T-helper 2 cell treated with Interferon-gamma antibody and Interleukin-4, amounts not matched to agents 100 ng/mL and 5 ng/mL, for 36 hours (primary cell): ENCODE data around the gene ZFAND3. TPM values are rescaled to one million over a fixed set of nuclear protein-coding genes. Genes with fewer than 3 reads are reported as not detected.
"Not testable (repeated sequence)": the region's sequence is repeated elsewhere in the genome, so short reads cannot be mapped to it uniquely, and the experiment has no call there.

ENCODE experiments used
- intact Hi-C: fragments of 100-400 bp; cut with micrococcal nuclease; formaldehyde crosslinking; loops from one replicate; pipeline ENCODE4 v1.15.1; 2023
- total RNA-seq: library from RNA; stranded (reverse); gene quantifications from 2 replicates; pipeline ENCODE4 v1.2.3, GENCODE V29; 2022

ZFAND3 gene
- total RNA-seq, 1 donor from 2014 or later, result 38.3 TPM

- intact Hi-C loops, result not testable (repeated sequence)
Measured at GRCh38 chr6:37993194-37993593, 173.7 kb downstream of the ZFAND3 start.

DNA sequence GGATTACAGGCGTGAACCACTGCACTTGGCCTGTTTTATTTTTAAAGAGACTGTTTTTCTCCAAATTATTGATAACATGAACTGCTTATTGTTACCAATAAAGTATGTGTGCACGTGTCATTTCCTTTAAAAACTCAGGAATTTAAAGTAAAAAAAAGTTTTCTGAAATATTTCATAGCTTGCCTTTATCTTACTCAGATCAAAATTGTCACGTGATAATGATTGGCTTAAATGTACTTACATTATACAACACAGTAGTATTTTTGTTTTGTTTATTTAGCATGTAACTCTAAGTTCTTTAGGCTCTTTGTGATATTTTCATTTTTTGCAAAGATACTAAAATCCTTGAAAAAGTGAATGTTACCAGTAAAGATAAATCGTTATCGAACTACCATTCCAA is 174.1 kb downstream of the ZFAND3 start:
- intact Hi-C loops, result no loop called here

- intact Hi-C loops, result no loop called here
Measured at GRCh38 chr6:37994223-37994622, 174.7 kb downstream of the ZFAND3 start.

GRCh38 chr6:37998366-37998765 is 178.8 kb downstream of the ZFAND3 start:
- intact Hi-C loops, result no loop called here

GRCh38 chr6:38001386-38001785 is 181.9 kb downstream of the ZFAND3 start:
- intact Hi-C loops, result no loop called here

DNA sequence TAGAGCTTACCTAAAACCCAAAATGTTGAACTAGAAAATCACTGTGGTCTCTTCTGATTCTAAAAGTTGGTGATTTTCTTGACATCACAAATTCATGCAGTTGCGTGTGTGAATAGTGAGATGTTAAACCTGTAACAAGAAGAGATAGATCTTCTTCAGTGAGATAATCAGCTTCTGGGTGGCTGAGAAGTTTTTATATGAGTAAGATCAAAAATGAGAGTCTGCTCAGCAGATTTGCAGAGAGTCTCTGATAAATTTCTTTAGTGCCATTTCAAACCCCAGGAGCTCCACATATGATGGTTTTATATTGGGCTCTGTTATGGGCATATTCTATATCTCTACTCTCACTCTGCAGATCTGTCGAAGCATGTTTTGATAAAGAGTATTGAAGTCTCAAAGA is 185.4 kb downstream of the ZFAND3 start:
- intact Hi-C loops, result no loop called here

DNA sequence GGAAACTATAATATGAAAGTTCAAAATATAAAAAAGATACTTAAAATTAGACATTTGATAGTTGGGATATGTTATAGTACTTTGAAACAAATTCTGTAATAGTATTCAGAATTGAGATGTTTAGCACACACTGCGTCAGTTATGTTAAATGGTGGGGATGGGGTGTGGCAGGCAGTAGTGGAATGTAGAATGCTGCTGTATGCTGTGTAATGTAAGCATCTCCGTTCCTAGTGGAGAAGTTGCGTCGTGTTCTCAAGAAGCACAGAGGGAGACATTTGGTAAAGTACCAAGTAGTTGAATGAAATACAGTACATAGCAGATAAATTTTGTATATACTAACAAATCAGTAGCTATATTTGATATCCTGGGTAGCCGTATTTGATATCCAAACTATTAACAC is 192.4 kb downstream of the ZFAND3 start:
- intact Hi-C loops, result loop anchor here (2.0 to 5.0 kb wide), 2 partner anchors 220 to 313 kb away; no protein-coding TSS in a partner anchor

GRCh38 chr6:38012573-38012972 is 193.0 kb downstream of the ZFAND3 start:
- intact Hi-C loops, result loop anchor here (2.0 to 5.0 kb wide), 2 partner anchors 220 to 314 kb away; no protein-coding TSS in a partner anchor

DNA sequence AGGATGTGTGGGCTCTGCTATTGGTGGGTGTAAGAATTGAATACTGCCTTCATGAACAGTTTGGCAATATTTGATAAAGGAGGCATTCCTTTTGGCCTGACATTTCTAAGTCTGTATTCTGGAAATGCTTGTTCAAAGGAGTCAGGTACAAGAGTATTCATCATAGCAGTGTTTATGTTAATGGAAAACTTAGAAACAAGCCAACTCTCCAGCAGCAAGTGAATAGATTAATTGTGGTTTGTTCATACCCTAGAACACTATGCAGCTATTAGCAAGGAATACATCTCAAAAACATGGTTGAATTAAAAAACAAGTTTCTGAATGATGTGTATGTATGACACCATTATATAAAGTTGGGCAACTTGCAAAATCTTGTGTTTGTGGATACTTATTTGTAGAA is 195.8 kb downstream of the ZFAND3 start:
- intact Hi-C loops, result no loop called here

- intact Hi-C loops, result no loop called here
Measured at GRCh38 chr6:38016824-38017223, 197.3 kb downstream of the ZFAND3 start.

- intact Hi-C loops, result no loop called here
Measured at GRCh38 chr6:38018755-38019165, 199.2 kb downstream of the ZFAND3 start.

- intact Hi-C loops, result no loop called here
Measured at GRCh38 chr6:38020593-38020992, 201.1 kb downstream of the ZFAND3 start.

- intact Hi-C loops, result no loop called here
Measured at GRCh38 chr6:38021029-38021428, 201.5 kb downstream of the ZFAND3 start.

DNA sequence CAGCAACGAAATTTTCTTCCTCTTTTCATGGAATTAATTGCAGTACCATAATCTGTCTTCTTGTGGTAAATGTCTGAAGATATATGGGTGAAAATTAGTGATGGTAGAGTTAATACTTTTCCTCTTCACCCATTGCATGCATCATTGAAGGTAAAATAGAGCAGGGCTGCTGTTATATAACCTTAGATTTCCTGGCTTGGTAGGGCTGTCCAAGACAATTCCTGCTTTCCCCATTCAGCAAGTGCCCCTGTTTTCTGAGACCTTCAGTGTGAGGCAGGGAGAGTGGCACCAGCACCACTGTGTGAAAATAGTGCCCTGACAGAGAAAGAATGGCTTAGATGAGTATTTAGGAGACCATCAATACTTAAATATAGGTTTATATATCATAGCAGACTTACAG is 202.0 kb downstream of the ZFAND3 start:
- intact Hi-C loops, result no loop called here

GRCh38 chr6:38022688-38023087 is 203.2 kb downstream of the ZFAND3 start:
- intact Hi-C loops, result no loop called here

GRCh38 chr6:38024908-38025307 is 205.4 kb downstream of the ZFAND3 start:
- intact Hi-C loops, result no loop called here

DNA sequence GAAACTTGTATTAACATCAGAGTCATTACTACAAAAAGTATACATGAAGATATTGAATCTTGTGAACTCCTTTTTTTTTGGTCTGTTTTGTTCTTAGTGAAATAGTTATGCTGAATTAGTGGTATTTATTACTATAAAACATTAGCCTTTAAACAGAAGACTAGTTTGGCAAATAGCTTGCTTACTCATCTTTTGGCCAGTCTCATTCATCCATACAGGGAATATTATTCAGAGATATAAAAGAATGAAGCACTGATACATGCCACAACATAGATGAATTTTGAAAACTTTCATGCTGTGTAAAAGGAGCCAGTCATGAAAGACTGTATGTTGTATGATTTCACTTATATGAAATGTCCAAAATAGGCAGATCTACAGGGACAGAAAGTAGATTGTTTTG is 205.9 kb downstream of the ZFAND3 start:
- intact Hi-C loops, result no loop called here

- intact Hi-C loops, result no loop called here
Measured at GRCh38 chr6:38027685-38028373, 208.3 kb downstream of the ZFAND3 start.

DNA sequence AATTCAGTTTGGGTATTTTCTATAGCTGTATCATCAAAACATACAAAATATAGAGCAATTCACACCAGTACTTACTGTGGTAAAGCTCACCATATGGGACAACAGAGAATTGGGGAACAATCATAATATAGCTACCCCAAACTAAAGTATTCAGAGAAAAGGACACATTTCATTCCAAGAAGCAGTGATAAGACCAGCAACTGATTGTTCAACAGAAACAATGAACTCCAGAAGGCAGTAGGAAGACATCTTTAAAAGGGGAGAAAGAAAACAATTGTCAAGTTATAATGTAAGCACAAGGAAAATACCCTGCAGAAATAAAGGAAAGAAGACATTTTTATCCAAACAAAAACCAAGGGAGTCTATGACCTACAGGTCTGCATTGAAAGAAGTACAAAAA is 210.9 kb downstream of the ZFAND3 start:
- intact Hi-C loops, result loop anchor here (5.0 kb wide), 2 partner anchors 462 to 542 kb away; no protein-coding TSS in a partner anchor

DNA sequence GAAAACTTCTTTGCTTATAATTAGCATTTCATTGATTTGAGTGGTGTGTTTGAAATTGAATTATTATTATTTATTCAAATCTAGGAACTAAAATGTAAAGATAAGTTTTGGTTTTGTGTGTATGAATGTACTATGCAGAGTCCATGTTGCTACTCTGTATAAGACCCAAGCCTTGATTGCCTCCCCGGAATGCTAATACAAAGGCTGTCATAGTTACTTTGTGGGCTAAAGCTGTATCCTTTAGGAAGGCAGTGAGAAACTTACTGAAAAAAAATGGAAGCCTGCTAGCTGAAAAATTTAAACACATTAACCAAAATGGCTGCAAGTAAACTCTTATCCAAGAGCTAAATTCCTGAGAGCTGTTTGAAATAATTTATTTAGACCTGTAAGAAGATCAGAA is 213.3 kb downstream of the ZFAND3 start:
- intact Hi-C loops, result loop anchor here (5.0 kb wide), 2 partner anchors 460 to 540 kb away; no protein-coding TSS in a partner anchor

DNA sequence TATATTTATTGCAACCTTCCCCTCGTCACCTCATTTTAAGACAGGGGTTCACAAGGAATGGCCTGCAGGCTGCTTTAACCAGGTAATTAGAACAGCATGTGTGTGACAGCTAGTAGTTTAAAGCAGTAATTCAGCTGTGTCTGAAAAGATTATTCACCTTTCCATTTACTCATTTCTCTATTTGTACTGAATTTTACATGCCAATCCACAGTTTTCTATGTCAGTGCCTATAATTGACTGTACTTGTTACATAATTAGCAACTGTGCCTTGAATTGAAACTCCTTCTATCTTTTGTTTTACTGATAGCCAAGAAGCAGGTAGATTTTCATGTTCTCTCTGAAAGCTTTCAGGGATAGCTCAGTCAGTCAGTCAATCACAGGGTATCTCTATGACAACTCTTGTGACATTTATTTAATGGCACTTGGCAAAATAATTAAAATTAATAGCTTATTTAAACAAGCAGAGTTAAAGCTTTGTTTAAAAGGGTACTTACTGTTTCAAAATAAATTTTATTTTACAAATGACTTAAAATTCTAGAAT is 214.0 kb downstream of the ZFAND3 start:
- intact Hi-C loops, result loop anchor here (5.0 kb wide), 2 partner anchors 459 to 539 kb away; no protein-coding TSS in a partner anchor

DNA sequence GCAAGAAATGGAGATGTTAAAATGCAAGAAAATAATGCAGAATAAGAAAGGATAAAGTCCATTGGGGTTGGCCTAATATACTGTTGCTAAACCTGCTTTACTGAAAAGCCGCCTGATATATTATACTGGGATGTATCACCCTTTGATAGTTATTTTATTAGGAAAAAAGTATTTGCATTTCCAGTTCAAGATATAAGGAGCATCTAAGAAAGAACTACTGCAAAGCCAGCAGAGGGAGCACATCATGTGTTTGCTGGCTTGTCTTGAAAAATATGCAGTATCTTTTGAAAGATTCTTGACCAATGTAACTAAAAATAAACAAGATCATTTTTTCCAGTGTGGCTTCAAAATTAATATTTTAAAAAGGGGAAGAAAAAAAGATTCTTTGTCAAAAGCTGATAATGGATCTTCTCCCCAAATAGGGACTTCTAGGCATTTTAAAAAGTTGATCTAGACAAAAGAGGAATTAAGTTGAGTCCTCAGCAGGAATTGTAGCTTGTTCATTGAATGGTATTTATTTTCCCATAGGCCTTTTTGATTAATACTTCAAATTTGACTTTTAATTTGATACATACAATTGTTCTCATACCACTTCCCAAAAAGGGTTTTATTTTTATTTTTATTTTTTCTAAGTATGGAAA is 214.9 kb downstream of the ZFAND3 start:
- intact Hi-C loops, result loop anchor here (5.0 kb wide), 2 partner anchors 458 to 538 kb away; no protein-coding TSS in a partner anchor
